ENCODE measurements around the gene SPAM1. TPM values are rescaled to one million over a fixed set of nuclear protein-coding genes. Genes with fewer than 3 reads are reported as not detected.
"Not testable (repeated sequence)": the region's sequence is repeated elsewhere in the genome, so short reads cannot be mapped to it uniquely, and the experiment has no call there.

Gene SPAM1
- total RNA-seq, 4 donors from 2014 or later, result not detected

- Histone ChIP-seq H3K9me3 (no peaks in the 10 kb centered on the region), H3K4me1 (no peaks in the 10 kb centered on the region), H3K27me3 (no peaks in the 10 kb centered on the region), H3K27ac (no peak overlapping the region), H3K36me3 (no peaks in the 10 kb centered on the region), H3K4me3 (no peak overlapping the region)
- intact Hi-C loops (cut with DNase I; ENCODE audit: low total_unique reads), result no loop called here
- no peak for TF ChIP-seq POLR2A (IDR thresholded peaks at IDR 0.05)
- no peak for TF ChIP-seq CTCF (IDR thresholded peaks at IDR 0.05)
- no peak for DNase-seq
Observed at GRCh38 chr7:123996327-123996625, 71.2 kb downstream of the SPAM1 start.

GRCh38 chr7:123998921-123999320 lies 73.9 kb downstream of the SPAM1 start:
- no peak overlapping the region for H3K27ac ChIP-seq
- no peaks in the 10 kb centered on the region for H3K9me3 ChIP-seq
- no peak overlapping the region for H3K4me3 ChIP-seq
- no peaks in the 10 kb centered on the region for H3K36me3 ChIP-seq
- TF ChIP-seq CTCF (IDR thresholded peaks at IDR 0.05) (no peak), POLR2A (IDR thresholded peaks at IDR 0.05) (no peak)
- no peaks in the 10 kb centered on the region for H3K27me3 ChIP-seq
- intact Hi-C loops (cut with DNase I; ENCODE audit: low total_unique reads), result no loop called here
- no peaks in the 10 kb centered on the region for H3K4me1 ChIP-seq
- DNase-seq, result no peak

GRCh38 chr7:123999703-124000102 lies 74.7 kb downstream of the SPAM1 start:
- no peak for DNase-seq
- no peak overlapping the region for H3K27ac ChIP-seq
- H3K36me3 ChIP-seq, result no peaks in the 10 kb centered on the region
- H3K9me3 ChIP-seq, result no peaks in the 10 kb centered on the region
- H3K27me3 ChIP-seq, result no peaks in the 10 kb centered on the region
- no peak for TF ChIP-seq CTCF (IDR thresholded peaks at IDR 0.05)
- TF ChIP-seq POLR2A (IDR thresholded peaks at IDR 0.05), result no peak
- intact Hi-C loops (cut with DNase I; ENCODE audit: low total_unique reads), result no loop called here
- no peak overlapping the region for H3K4me3 ChIP-seq
- no peaks in the 10 kb centered on the region for H3K4me1 ChIP-seq

- DNase-seq; H3K27me3 ChIP-seq; H3K9me3 ChIP-seq; intact Hi-C loops (cut with DNase I; ENCODE audit: low total_unique reads); H3K36me3 ChIP-seq; H3K4me3 ChIP-seq; H3K4me1 ChIP-seq; H3K27ac ChIP-seq: not testable (repeated sequence)
Observed at GRCh38 chr7:124008296-124008695, 83.3 kb downstream of the SPAM1 start.

- no peak for DNase-seq
- H3K36me3 ChIP-seq, result no peaks in the 10 kb centered on the region
- no peaks in the 10 kb centered on the region for H3K27me3 ChIP-seq
- intact Hi-C loops (cut with DNase I; ENCODE audit: low total_unique reads), result no loop called here
- TF ChIP-seq POLR2A (IDR thresholded peaks at IDR 0.05) (no peak), CTCF (IDR thresholded peaks at IDR 0.05) (no peak)
- H3K4me1 ChIP-seq, result no peaks in the 10 kb centered on the region
- H3K27ac ChIP-seq, result no peak overlapping the region
- H3K4me3 ChIP-seq, result no peak overlapping the region
- H3K9me3 ChIP-seq, result no peaks in the 10 kb centered on the region
Observed at GRCh38 chr7:124009321-124009720, 84.3 kb downstream of the SPAM1 start.

Other genes starting within 250 kb of the SPAM1 start
- gene WASL, start 176.2 kb upstream of the SPAM1 start, total RNA-seq, result 10 to 100 TPM; 16.9 to 56.9 (median 49.5) TPM
- gene HYAL4, start 80.1 kb upstream of the SPAM1 start, total RNA-seq, result not detected
- gene TMEM229A, start 107.8 kb downstream of the SPAM1 start, total RNA-seq, result 1 to 10 TPM in 1 of 4 donors, not detected in 3; 7.1 TPM

All from uterus (tissue), 4 donors.